ENCODE results near the gene ABRACL.
A peak's percentile ranks its signal among the peaks of the same experiment; 100 is the strongest.
"Not testable (repeated sequence)": the region's sequence is repeated elsewhere in the genome, so short reads cannot be mapped to it uniquely, and the experiment has no call there.

Gene ABRACL, protein sequence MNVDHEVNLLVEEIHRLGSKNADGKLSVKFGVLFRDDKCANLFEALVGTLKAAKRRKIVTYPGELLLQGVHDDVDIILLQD

DNA sequence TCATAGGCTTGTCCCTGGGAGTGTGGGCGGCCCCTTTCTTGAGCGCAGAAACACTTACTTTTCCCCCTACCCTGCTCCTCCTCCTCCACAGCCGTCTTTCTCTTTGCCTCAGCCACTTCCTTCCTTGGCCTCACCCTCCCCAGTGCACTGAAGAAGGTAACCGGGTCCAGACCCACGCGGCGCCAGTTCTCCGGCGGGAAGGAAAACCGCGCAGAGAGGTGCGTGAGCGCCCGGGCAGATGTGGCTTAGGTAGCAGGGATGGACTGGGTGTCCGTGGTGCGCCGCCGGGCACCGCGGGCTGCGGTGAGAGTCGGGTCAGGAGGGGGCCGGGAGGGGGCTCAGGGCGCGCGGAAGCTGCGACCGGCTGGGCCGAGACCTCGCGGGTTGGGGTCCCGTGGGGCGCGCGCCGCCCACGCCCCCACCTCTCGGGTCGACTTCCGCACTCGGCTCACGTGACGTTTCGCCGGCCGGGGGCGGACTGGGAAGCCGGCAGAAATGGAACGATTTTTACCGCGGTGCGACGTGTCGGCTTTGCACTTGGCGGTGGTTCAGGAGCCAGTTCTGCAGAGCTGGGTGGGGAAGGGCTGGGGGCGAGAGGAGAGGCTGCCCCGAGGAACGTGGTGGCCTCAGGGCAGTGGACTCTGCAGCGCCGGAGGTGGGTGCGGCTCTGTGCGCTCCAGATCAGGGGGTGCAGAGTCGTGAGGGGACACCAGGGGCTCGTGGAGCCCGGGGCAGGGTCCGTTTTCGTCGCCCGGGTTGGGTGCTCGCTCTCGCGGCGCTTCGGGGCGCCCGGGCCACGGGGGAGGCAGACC lies at the start of gene ABRACL:
TSS of gene ABRACL (plus strand) at position 88 of the 812 bp plus-strand sequence. CDS start 5,416 bp downstream, outside the sequence.
- peak; percentile 15 for DNase-seq

DNA sequence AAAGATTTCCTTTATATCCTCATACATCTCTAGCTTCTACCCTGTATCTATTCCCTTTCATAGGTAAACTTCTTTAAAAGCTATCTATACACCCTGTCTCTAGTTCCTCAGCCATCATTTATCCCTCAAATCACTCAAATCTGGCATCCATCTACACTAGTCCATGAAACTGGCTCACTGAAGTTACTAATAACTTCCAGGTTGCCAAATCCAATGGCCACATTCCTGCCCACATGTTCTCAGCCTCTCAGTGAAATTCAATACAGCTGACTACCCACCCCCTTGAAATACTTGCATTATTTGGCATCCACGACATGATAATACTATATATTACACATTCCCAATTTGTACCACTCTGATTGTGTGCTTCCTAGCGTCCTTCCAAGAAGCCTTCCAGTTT lies 49.2 kb upstream of the ABRACL start:
- DNase-seq = no peak

DNA sequence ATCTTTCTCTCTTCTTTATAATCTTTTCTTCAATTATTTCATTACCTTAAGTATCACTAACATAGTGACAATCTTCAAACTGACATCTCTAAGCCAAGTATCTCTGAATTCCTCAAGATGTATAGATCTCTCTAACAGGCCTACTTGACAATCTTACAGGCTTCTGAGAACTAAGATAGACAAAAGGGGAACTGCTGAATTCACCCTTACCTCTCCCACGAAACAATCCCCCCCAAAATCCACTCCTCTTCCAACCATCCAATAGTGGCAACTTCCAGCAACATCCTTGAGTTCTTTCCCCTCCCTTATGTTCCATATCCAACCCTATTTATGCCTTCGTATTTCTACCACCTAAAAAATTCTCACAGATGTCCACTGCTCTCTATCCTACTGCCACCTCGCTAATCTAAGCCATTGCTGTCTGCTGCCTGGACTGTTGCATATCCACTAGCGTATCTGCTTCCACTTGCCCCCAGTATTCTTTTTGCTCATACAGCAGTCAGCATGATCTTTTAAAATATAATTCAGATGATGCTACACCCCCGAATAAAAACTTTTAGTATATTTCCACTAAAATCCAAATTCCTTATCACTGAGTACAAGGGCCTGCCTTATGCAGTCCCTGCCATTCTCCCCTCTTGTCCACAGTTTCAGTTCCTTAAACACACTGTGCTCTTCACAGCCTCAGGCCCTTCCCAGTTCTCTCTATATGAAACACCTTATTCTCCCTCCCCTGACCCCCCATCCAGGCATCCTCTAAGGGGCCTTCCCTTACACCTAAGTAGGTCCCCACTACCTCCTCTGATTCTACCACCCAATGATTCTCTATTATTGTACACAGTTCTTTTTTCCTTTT lies 48.5 kb upstream of the ABRACL start:
- DNase-seq = no peak

DNA sequence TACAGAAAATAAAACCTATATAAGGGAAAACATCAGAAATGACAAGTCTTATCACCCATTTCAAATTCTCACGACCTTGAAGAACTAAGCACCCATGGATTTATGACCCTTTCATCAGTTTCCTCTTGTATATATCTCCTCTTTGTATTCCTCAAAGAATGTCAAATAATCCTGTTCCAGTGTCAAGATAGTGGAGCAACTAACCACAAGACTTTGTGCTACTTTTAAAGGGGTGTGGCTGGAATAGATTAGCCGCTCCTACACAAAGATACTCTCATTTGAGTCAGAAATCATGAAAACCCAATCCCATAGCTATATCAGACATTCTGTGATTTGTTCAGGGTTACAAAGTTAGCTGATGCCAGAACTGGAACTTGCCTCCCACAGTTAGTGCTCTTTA lies 47.1 kb upstream of the ABRACL start:
- no peak for DNase-seq

DNA sequence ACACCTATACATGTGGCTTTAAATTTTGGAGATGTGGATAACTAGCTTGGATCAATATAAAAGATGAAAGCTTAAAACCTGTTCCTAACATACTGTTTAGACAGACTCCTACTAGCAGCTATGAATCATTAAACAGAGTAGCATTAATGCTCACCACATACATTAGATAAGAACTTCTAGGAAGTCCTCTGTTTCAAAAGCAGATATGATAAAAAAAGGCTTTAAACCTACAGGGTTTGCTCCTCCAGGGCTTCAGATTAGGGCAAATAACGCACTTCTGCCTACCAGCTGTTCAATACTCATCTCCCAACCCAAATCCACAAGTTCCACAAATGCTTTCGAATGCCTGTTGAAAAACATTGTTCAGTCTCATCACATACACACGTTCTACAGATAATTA lies 42.0 kb upstream of the ABRACL start:
- no peak for DNase-seq

DNA sequence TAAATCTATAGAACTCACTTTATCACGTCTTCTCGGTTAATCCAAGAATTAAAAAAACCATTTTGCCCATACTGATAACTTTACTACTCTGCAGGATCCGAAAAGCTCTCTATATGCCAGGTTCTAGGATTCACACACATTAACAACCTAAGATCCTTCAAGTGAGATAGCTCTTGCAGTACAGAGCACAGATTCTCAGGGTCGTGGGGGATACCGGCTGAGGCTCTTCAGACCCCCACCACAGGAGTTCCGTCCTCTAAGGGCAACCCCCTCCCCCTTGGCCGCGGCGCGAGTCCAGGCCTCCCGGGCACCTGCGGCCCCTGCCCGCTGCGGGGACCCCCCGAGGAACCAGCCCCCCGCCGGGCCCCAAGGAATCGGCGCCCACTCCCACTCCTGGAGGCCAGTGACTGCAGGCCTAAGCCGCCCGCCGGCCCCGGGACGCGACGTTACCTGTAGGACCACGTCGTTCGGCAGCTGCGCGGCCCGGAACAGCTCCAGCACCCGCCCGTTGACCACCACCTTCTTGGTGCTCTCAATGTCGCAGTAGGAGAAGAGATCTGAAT lies 41.4 kb upstream of the ABRACL start:
- no peak for DNase-seq

DNA sequence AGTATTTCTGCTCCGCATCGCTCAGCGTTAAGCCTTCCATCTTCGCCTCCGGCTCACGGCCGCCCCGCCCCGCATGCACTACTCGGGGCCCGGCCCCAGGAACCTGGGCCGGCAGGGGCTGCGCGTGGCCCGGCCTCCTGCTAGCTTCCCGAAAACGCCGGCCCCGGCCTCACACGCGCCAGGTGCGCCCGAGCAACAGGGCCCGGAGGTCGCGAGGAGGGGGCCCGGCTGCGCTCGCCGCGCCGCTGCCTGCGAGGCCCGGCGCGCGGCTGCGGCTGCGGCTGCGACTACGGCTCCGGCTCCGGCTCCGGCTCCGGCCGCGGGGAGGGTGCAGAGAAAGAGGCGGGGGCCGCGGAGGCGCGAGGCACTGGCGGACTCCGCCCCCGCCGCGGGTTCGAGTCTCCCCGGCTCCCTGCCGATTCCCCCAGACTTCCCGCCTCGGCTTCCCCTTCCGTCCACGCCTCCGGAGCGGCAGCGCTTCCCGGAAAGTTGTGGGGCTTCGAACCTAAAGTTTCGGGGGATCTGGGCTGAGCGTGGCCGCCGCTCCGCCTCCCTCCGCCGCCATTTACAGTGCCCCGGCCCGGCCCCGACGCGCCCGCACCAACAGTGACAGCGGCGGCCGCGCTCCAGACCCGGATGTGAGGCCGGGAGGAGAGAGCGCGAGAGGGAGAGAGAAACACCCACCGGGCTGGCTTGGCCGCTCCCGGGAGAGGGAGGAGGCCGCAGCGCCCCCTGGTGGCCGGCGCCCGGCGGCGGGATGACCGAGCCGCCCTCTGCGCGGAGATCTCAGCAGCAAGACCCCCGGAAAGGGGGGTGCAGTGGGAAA lies 40.7 kb upstream of the ABRACL start, which contains the start of gene REPS1:
TSS of gene REPS1 (minus strand) at position 611 of the 826 bp plus-strand sequence. CDS start at position 40, 571 bp downstream.
- DNase-seq = peak; percentile 76

DNA sequence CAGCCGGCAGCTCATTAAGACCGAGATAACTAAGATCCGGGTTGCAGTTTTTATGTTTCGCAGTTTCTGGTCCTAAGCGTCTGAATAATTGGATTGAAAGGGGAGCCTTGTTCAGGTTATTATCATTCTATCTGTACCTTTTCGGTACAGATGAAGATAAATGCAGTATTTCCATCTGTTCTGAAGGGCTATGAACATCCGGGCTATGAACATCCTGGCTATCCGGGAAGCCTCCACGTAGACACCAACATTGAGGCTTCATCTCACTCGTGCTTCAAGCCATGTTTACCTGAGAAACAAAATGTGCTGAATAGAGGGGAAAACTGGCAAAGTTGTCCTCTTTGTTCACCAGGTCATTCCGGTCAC lies 40.1 kb upstream of the ABRACL start:
- DNase-seq = no peak

DNA sequence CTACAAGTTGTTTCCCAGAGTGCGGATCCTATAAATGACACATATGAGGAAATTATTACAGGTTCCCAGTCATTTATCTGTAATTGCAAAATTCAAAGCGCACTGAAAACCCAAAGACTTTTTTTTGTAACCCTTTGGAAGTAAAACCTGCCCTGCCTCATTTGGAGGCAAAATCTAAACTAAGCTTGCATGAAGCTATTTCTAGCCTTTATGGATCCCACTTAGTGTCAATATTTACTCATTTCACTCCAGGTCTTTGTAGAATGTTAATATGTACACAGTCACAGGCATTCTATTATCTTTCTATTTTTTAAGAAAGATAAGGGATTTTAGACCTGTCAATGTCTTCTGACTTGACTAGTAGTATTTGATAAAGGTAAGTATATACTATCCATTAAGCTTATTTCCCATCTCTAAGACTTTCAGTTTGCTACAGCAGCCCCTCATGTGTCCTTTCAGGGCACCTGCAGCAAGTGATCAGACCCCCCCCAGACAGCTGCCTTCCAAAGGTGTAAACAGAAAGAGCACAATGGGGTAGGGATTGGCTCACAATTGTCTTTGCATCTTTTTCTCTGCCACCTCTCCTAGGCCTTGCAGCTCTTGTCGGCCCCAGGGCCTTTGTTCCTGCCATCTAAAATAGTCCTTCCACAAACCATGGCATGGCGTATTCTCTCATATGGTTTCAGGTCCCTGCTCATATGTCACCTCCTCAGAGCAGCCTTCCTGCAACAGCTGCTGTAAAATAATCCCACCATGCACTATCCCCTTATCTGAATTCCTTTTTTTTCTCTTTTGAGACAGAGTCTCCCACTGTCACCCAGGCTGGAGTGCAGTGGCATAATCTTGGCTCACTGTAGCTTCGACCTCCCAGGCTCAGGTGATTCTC lies 39.2 kb upstream of the ABRACL start:
- no peak for DNase-seq

DNA sequence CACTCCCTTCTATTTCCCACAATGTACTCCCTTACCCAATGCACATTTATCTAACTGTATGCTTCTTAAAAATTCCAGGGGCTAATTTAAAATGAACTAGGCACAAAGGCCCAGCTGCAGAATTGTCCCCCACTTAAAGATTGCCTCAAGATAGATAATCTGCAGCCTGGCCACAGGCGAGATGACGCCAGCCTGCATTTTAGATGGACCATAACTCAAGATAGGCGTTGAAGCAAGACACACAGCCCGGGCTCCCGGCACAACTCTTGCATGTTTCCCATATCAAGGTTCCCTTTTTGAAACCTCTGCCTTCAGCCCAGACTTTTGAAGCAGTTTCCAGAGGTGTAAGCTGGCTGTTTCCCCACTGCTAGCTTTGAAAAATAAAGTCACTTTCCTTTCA lies 37.3 kb upstream of the ABRACL start:
- no peak for DNase-seq

DNA sequence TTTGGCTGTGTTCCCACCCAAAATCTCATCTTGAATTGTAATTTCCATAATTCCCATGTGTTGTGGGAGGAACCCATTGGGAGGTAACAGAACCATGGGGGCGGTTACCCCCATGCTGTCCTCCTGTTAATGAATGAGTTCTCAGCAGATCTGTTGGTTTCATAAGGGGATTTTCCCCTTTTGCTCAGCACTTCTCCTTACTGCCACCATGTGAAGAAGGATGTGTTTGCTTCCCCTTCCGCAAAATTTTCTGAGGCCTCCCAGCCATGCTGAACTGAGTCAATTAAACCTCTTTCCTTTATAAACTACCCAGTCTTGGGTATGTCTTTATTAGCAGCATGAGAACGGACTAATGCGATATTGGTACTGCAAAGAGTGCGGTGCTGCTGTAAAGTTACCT lies 35.6 kb upstream of the ABRACL start:
- not testable (repeated sequence) for DNase-seq

DNA sequence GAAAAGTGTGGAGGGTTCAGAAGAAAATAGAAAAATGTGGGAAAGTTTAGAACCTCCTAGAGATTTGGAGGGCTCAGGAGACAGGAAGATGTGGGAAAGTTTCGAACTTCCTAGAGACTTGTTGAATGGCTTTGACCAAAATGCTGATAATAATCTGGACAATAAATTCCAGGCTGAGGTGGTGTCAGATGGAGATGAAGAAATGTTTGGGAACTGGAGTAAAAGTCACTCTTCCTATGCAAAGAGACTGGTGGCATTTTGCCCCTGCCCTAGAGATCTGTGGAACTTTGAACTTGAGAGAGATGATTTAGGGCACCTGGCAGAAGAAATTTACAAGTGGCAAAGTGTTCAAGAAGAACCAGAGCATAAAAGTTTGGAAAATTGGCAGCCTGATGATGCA lies 35.1 kb upstream of the ABRACL start:
- DNase-seq = not testable (repeated sequence)

DNA sequence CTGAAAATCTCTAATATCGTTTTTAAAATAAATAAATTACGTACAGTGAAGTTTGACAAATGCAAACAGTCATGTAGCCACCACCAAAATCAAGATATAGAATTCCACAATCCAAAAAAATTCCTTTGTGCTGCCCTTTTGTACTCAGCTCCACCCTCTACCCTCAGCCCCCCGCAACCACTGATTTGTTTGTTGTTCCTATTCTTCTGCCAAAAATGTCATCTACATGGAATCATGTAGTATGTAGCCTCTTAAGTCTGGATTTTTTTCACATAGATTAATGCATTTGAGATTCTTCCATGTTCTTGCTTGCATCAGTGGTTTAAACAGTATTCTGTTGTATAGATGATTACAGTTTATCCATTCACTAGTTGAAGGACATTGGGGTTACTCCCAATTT lies 32.0 kb upstream of the ABRACL start:
- no peak for DNase-seq

DNA sequence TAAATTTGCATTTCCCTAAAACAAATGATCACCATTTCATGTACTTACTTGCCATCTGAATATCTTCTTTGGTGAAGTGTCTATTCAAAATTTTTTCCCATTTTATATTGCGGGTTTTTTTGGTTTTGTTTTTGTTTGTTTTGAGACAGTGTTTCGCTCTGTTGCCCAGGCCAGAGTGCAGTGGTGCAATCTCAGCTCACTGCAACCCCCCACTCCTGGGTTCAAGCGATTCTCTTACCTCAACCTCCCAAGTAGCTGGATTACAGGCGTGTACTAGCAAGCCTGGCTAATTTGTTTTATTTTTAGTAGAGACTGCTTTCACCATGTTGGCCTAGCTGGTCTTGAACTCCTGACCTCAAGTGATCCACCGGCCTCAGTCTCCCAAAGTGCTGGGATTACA lies 31.4 kb upstream of the ABRACL start:
- no peak for DNase-seq

DNA sequence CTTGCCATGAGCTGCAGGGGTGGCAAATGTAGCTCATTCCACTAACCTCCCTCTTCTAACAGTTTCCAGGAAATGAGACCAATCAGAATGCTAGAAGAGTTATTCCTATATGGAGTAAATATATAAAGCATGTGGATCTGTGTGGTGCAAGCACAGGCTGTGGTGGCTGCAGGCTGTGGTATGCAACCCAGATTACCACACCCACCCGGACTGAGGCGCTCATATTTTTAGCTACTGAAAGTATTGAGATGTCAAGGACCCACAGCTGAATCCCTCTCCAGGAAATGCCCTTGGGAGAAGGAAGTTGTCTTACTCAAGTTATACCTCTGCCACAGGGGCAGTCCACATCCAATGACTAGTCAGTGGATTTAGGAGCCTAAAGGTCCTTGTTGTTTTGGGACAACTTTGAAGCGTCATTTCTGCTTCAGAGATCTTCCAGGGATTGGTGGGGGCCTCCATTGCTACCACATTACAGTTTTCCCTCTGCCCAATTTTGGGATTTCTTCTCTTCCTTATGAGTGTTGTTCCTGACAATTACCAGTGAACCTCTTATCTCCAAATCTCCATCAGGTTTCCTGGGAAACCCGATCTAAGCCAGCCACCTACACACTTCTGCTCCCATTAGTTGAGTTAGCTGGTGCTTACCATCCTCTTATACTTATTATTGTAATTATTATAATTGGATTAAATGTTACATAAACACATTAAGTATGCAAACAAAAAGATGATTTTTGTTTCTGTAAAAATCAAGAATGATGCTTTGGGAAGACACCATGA lies 28.4 kb upstream of the ABRACL start:
- DNase-seq = no peak

DNA sequence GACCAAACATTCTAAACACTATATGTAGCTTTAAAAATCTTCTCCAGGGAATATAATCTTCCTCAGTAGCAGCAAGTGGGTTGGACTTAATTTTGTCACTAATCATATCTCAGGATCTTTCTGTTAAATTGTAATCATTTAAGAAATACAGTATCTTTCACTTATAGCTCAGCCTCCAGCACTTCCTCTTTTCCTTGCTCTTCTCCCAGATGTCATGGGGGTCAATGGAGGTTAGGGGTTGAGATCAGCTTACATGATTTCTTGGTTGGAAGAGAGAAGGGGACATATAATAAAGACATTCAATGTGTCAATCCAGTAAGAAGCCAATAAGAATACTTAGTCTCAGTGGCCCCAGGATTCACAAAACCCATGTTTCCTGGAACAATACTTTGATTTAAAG lies 24.8 kb upstream of the ABRACL start:
- DNase-seq = no peak

DNA sequence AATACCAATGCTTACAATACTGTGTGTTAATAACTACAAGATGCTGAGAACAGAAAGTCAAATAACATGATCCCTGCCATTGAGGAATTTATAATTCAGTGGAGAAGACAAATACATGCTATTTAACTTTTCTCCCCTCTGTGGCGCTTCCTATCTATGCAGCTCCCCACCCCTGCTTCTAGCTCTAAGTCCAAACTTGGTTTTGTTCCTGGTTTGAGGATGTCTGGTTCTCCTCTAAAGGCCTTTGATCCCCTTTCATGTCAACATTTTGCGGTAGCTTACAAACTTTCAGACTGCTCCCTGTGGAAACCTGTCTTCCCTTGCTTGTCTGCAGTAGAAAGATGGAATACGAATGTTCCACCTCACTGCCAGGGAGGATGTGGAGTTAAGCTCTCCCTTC lies 22.1 kb upstream of the ABRACL start:
- no peak for DNase-seq

DNA sequence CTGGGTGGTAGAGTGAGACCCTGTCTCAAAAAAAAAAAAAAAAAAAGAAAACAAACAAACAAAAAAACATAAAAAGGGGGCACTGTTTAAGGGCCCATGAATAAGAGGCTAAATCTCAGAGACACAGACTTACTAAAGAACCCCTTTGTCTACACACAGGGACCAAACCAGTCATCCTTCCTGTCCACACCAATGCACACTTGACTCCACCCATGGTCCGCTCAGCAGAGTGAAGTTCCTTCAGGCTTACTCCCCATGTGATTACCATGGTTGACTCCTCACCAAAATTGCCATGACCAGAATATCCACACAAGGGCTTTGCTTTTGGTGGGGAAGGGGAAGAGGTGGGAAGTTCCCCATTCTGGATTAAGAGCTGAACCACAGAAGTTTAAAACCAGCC lies 21.1 kb upstream of the ABRACL start:
- DNase-seq = no peak

DNA sequence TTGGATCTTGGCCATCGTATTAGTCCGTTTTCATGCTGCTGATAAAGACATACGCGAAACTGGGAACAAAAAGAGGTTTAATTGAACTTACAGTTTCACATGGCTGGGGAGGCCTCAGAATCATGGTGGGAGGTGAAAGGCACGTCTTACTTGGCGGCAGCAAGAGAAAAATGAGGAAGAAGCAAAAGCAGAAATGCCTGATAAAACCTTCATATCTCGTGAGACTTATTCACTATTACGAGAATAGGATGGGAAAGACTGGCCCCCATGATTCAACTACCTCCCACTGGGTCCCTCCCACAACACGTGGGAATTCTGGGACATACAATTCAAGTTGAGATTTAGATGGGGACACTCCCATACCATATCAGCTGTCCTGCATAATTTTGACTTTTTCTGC lies 20.4 kb upstream of the ABRACL start:
- no peak for DNase-seq

DNA sequence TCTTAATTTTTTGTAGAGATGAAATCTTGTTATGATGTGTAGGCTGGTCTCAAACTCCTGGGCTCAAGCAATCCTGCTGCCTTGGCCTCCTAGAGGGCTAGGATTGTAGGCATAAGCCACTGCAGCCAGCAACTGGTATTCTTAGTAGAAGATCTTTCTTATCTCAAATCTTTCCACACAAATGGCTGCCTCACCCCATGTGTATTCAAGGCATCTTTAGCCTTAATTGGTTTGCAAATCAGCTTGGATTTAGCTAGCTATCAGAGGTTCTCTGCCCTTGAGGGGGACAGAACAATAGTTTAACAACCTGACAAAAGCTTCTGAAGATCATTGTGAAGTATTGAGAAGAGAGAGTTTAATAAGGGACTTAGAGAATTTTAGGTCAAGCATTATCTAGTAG lies 17.9 kb upstream of the ABRACL start:
- DNase-seq = no peak

DNA sequence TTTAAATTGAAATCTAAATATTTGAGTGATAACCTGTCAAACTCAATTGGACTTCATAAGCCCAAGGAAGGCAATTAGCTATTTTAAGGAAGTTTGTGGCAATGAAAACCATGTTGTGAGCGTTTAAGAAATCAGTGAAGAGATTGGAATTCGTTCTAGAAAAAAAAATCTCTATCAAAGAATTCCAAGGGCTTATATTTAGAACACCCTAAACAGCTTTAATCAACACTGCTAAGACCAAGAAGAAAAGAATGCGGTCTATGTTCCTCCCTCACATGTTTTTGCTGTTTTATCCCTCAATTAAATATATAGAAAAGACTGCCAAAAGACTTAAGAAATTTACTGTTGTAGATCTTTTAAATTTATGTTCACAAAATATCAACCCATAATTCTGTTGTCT lies 16.6 kb upstream of the ABRACL start:
- DNase-seq = no peak
